Suppressor macrophage treated with lipopolysaccharide for 4 hours (primary cell): Measurements from ENCODE around the gene PCSK1.
"Not testable (repeated sequence)": the region's sequence is repeated elsewhere in the genome, so short reads cannot be mapped to it uniquely, and the experiment has no call there.

Source experiments
- DNase-seq: peaks from one replicate; pipeline ENCODE4 v3.0.0-alpha.2; 2020

Gene PCSK1

DNA sequence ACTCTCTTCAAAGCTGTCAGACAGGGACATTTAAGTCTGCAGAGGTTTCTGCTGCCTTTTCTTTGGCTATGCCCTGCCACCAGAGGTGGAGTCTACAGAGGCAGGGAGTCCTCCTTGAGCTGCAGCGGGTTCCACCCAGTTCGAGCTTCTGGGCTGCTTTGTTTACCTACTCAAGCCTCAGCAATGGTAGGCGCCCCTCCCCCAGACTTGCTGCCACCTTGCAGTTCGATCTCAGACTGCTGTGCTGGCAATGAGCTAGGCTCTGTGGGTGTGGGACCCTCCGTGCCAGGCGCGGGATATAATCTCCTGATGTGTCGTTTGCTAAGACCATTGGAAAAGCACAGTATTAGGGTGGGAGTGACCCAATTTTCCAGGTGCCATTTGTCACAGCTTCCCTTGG is 65.7 kb downstream of the PCSK1 start:
- DNase-seq: not testable (repeated sequence)

GRCh38 chr5:96354237-96354636 is 78.8 kb downstream of the PCSK1 start:
- no peak for DNase-seq

GRCh38 chr5:96353220-96353619 is 79.8 kb downstream of the PCSK1 start:
- DNase-seq: no peak

DNA sequence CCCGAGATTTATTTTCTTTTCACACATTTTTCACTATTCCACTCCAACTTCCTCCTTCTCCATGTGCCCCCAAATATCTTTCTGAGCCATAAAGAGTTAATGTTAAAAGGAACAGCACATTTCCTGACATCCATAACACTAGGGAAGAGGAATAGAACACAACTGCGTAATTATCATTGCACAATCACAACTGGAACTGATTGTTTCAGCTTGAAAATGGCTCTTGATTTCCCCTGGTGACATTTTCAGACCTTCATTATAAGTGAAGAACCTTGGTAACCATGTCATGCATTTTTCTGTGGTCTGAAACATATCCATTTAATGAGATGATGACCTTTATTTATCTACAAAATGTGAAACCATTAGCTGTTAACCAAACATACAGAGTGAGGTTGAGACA is 82.4 kb downstream of the PCSK1 start:
- peak; percentile 66 for DNase-seq

- no peak for DNase-seq
These were observed 84.5 kb downstream of the PCSK1 start for GRCh38 chr5:96348536-96348935.

- DNase-seq: no peak
These were observed 85.4 kb downstream of the PCSK1 start for GRCh38 chr5:96347502-96348292.

GRCh38 chr5:96344678-96345577 is 88.1 kb downstream of the PCSK1 start:
- DNase-seq: peak; percentile 67

DNA sequence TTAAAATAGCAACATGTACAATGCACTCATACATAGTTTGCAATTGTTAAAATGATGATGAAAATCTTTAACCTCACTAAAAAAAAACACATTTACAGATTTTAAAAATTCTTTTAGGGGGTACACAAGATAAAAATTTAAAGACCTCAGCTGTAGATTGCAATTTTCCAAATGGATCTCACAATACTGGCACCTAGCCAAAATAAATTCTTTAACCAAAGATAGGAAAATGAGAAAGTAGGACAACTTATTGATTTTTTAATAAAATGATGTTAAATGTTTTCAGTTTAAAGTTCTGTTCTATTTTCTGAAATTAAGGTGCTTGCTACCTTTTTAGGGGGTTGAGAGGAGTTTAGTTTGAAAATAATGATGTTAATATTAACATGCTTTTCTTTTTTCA is 90.0 kb downstream of the PCSK1 start:
- no peak for DNase-seq

DNA sequence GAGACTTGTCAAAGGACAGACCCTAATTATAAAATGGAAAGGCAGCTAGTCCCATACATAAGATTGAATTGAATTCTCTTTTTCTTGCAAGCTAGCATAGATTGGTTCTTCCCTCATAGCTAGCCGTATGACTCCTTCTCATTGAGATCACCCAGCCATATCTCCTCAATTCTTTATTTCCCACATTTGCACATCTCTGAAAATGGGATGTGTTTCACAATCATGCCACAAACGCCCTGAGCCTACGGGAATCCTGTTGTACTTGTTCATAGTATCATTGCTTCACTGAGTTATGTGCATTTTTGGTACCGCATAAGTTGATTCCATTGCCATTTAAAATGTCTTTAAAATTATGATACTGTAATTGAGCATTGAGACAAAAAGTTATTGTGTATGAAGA is 90.5 kb downstream of the PCSK1 start:
- DNase-seq: no peak
